ENCODE measurements around the gene EOLA2.
"Not testable (repeated sequence)": the region's sequence is repeated elsewhere in the genome, so short reads cannot be mapped to it uniquely, and the experiment has no call there.

Gene EOLA2

DNA sequence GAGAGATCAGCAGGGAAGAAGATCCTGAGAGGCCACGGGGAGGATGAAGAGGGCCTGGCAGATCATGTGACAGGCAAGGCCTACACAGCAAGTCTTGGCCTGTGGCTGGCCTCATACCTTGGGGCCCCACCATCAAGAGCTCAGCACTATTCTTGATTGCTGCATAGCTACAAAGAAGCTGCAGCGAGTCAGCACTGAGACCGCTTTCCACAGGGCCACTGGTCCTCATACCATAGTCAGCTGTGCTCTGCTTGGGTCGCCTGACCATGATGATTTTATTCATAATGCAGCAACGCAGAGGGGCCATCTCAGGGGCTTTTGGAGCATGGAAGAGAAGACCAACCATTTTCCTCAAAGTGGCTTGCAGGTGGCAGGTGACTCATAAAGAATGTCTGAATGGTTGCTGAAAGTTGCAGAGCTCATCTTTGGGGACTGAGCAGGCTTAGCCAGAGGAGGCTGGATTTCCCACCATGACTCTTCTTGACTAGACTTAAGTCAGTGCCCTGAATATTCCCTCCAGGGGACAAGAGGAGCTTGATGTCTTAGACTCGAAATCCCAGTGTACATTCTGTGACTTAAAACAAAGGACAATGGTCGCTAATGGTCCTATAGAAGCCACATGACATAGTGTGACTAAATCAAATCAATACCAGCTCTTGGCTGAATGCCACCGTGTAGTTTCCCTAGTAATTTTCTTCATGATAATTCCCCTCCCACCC, 10.9 kb downstream of the EOLA2 start:
- DNase-seq (ENCODE audit: low spot score in 2 of 2); in situ Hi-C loops (cut with MboI; ENCODE audit: low sequenced_read_pairs): not testable (repeated sequence)

DNA sequence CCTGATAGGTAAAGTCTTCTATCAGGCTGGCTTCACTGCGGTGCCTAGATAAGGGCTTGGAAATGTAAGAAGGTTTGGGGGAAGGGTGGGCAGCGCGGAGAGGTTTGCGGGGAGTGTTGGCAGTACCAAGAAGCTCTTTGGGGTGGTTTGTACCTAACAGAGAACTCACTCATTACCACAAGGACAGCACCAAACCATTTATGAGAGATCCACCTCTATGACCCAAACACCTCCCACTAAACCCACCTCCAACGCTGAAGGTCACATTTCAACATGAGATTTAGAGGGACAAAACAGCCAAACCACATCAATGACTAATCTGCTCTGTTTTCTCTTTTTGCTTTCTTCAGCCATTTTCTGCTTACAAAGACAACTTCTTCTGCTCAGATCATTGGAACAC, 13.9 kb downstream of the EOLA2 start:
- in situ Hi-C loops (cut with MboI; ENCODE audit: low sequenced_read_pairs); DNase-seq (ENCODE audit: low spot score in 2 of 2); H3K27me3 ChIP-seq (ENCODE audit: low read depth); H3K4me3 ChIP-seq; H3K36me3 ChIP-seq (replicated peaks); H3K9me3 ChIP-seq; H3K4me1 ChIP-seq: not testable (repeated sequence)

More for the DNA sequence above, 10.9 kb downstream of the EOLA2 start:
- H3K4me3 ChIP-seq; H3K36me3 ChIP-seq (replicated peaks); H3K9me3 ChIP-seq; H3K27me3 ChIP-seq (ENCODE audit: low read depth); H3K4me1 ChIP-seq: not testable (repeated sequence)

DNA sequence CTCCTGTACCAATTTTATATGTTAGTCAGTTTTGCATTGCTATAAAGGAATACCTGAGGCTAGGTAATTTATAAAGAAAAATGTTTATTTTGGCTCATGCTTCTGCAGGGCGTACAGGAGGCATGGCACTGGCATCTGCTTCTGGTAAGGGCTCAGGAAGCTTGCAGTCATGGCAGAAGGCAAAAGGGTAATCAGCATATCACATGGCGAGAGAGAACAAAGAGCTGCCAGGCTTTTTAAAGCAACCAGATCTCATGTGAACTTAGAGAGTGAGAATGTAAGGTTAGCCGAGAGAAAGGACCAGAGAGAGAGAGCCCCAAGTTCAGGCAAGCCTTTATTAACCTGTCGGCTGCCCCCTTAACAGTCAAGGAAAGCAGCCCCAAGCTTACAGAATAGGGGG, 14.5 kb downstream of the EOLA2 start:
- in situ Hi-C loops (cut with MboI; ENCODE audit: low sequenced_read_pairs); H3K4me3 ChIP-seq; DNase-seq (ENCODE audit: low spot score in 2 of 2); H3K9me3 ChIP-seq; H3K4me1 ChIP-seq; H3K36me3 ChIP-seq (replicated peaks); H3K27me3 ChIP-seq (ENCODE audit: low read depth): not testable (repeated sequence)

DNA sequence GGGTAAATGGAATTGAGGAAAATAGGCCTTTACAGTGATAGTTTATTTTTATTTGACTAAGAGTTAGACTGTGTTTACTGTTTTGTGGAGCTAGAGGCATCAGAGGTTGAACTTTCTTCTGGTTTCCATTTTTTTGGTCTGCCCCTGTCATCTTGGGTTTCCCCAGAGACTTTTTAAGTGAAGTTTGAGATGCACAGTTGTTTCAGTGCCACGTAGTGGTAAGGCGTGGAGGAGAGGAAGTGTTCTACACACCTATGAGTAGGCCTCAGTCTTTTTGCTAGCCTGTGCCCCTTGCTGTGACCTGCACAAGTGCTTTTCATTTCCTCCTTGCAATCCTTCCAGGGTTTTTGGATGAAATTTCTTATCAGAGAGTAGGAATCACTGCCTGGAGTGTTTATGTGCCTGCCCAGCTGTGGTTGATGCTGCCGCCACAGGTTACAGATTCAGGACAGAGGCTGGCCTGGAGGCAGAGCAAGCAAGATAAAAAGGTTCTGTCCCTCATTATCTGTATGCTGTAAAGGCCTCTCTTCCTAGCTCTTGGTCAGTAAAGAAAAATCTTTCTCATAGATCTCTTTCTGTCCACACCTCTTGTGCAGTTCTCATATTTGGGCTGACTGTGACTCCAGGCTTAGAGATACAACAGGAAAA, 21.4 kb downstream of the EOLA2 start:
- in situ Hi-C loops (cut with MboI; ENCODE audit: low sequenced_read_pairs): no loop called here
- no peaks in the 10 kb centered on the region for H3K27me3 ChIP-seq (ENCODE audit: low read depth)
- DNase-seq (ENCODE audit: low spot score in 2 of 2): no peak
- H3K4me3 ChIP-seq: no peak overlapping the region
- peaks cover 7% of the 10 kb centered on the region; the same call in 1 of the 2 replicates for H3K4me1 ChIP-seq
- H3K9me3 ChIP-seq: no peaks in the 10 kb centered on the region
- H3K36me3 ChIP-seq (replicated peaks): no peaks in the 10 kb centered on the region

DNA sequence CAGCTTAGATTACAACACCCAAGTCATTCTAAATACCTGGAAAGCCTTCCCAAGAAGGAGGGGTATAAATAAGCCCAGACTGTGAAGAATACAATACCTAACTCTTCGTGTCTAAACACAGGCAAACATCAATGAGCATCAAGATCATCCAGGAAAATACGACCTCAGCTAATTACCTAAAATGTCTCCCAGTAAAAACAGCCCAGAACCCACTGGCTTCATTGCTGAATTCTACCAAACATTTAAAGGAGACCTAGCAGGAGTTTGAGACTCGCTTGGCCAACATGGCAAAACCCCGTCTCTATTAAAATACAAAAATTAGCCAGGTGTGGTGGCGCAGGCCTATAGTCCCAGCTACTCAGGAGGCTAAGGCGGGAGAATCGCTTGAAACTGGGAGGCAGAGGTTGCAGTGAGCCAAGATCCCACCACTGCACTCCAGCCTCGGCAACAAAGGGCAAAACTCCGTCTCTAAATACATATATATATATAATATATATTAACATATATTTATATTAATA, 28.1 kb downstream of the EOLA2 start:
- Histone ChIP-seq H3K4me1 (no peaks in the 10 kb centered on the region), H3K27me3 (ENCODE audit: low read depth) (no peaks in the 10 kb centered on the region), H3K4me3 (no peak overlapping the region), H3K36me3 (replicated peaks) (no peaks in the 10 kb centered on the region), H3K9me3 (no peaks in the 10 kb centered on the region)
- DNase-seq (ENCODE audit: low spot score in 2 of 2): peak in 1 of 2 experiments; percentile 27
- in situ Hi-C loops (cut with MboI; ENCODE audit: low sequenced_read_pairs): no loop called here

DNA sequence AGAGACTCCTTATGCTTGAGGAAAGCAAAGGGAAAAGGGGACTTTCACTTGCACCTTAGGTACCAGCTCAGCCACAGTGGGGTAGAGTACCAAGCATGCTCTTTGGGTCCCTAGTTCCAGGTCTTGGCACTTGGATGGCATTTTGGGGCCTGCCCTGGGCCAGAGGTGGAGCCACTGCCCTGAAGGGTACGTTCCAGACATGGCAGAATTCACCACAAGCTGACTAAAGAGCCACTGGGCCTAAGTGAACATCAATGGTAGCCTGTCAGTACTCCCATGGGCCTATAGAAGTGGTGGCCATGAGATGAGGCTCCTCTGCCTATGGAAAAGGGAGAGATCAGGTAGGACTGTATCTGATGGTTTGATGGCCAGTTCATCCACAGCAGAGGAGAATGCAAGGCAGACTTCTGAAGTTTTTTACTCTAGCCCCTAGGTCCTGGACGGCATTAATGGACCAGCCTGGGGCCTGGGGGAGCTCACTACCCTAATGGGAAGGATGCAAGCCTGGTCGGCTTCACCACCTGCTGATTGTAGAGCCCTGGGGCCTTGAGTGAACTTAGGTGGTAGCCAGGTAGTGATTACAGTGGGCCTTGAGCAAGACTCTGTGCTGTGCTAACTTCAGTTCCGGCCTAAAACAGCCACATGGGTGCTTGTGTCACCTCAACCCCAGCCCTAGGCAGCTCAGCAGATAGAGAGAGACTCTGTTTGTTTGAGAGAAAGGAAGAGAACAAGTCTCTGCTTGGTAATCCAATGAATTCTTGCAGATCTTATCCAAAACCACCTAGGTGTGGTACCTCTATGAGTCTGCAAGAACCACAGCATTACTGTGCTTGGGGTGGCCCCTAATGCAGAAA, 28.7 kb downstream of the EOLA2 start:
- in situ Hi-C loops (cut with MboI; ENCODE audit: low sequenced_read_pairs): no loop called here
- Histone ChIP-seq H3K4me1 (no peaks in the 10 kb centered on the region), H3K27me3 (ENCODE audit: low read depth) (no peaks in the 10 kb centered on the region), H3K36me3 (replicated peaks) (no peaks in the 10 kb centered on the region), H3K4me3 (no peak overlapping the region), H3K9me3 (no peaks in the 10 kb centered on the region)
- DNase-seq (ENCODE audit: low spot score in 2 of 2): no peak

DNA sequence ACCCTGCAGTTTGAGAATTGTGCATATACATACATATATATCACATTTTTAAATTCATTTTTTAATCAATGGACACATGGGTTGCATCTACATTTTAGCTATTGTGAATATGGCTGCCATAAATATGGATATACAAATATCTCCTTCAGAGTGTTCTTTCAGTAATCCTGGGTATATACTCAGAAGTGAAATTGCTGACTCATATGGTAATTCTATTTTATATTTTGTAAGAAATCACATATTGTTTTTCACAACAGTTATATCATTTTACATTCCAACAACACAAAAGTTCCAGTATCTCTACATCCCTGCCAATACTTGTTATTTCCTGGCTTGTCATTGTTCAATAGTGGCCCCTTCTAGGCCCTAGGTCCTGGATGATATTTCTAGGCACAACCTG, 29.6 kb downstream of the EOLA2 start:
- Histone ChIP-seq H3K36me3 (replicated peaks) (no peaks in the 10 kb centered on the region), H3K4me3 (no peak overlapping the region), H3K27me3 (ENCODE audit: low read depth) (no peaks in the 10 kb centered on the region), H3K4me1 (no peaks in the 10 kb centered on the region), H3K9me3 (no peaks in the 10 kb centered on the region)
- in situ Hi-C loops (cut with MboI; ENCODE audit: low sequenced_read_pairs): no loop called here
- DNase-seq (ENCODE audit: low spot score in 2 of 2): no peak

DNA sequence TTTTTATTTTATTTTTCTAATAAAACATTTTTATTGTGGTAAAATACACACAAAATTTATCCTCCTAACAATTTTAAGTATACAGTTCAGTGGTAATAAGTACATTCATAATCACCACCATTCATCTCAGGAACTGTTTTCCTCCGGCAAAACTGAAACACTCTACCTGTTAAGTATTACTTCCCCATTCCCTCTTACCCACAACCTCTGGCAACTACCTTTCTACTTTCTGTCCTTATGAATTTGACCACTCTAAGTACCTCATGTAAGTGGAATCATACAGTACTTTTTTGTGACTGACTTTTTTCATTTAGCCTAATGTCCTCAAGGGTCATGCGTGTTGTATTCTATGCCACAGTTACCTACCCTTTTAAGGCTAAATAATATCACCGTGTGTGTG, 30.0 kb downstream of the EOLA2 start:
- Histone ChIP-seq H3K9me3 (no peaks in the 10 kb centered on the region), H3K4me3 (no peak overlapping the region), H3K36me3 (replicated peaks) (no peaks in the 10 kb centered on the region), H3K27me3 (ENCODE audit: low read depth) (no peaks in the 10 kb centered on the region), H3K4me1 (no peaks in the 10 kb centered on the region)
- in situ Hi-C loops (cut with MboI; ENCODE audit: low sequenced_read_pairs): no loop called here
- no peak for DNase-seq (ENCODE audit: low spot score in 2 of 2)

DNA sequence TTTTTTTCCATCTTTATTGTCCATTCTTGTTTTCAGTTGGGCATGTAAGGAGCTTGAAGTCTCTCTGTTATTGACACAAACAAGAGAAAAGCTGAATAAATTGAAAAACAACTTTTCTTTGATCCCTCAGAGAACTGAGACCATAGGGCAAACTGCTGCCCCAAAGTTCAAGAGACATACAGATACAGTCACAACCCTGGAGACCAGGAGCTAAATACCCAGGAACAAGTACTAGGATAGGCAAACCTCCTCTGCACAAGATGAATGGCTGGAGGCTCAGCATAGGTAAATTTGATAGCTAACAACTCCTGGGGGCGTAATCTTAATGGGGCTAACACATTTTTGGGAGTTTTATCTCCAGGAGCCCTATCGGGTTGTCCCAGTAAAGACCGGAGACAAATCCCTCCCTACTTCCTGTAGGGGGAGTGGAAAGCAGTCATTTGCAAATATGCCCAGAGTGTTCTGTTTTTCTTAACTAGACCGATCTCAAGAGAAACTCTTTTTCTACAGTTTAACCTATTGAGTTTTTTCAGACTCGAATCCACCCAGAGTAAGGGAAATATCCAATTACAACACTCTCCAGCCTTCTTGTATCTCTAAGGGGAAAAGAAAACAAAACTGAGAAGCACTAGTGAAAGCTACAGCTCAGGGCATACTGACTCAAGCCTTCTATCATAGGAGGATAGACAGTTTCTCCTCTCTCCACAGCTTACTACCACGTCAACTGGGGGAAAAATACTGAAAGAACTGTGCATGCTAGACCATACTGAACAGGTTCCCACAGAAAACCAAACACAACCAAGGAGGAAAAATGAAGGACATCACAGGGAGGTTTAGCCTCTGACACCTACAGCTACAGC, 34.2 kb downstream of the EOLA2 start:
- in situ Hi-C loops (cut with MboI; ENCODE audit: low sequenced_read_pairs): no loop called here
- no peak overlapping the region for H3K4me3 ChIP-seq
- H3K27me3 ChIP-seq (ENCODE audit: low read depth): no peaks in the 10 kb centered on the region
- H3K9me3 ChIP-seq: no peaks in the 10 kb centered on the region
- peak in 1 of 2 experiments; percentile 36 for DNase-seq (ENCODE audit: low spot score in 2 of 2)
- no peaks in the 10 kb centered on the region for H3K36me3 ChIP-seq (replicated peaks)
- H3K4me1 ChIP-seq: no peaks in the 10 kb centered on the region

DNA sequence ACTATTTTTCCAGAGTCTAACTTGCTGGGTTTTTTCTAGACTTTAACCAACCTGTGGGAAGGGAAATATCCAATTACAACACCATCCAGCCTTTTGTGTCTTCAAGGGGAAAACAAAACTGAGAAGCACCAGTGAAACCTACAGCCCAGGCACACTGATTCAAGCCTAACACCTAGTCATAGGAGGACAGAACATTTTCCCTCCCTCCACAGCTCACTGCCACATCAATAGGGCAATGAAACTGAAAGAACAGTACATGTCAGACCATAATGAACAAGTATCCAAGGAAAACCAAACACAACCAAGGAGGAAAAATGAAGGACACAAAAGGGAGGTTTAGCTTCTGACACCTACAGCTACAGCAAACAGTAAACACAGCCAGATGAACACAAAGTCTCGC, 39.7 kb downstream of the EOLA2 start:
- DNase-seq (ENCODE audit: low spot score in 2 of 2): no peak
- H3K4me3 ChIP-seq: no peak overlapping the region
- in situ Hi-C loops (cut with MboI; ENCODE audit: low sequenced_read_pairs): no loop called here
- H3K27me3 ChIP-seq (ENCODE audit: low read depth): no peaks in the 10 kb centered on the region
- peaks cover 9% of the 10 kb centered on the region for H3K4me1 ChIP-seq
- H3K36me3 ChIP-seq (replicated peaks): no peaks in the 10 kb centered on the region
- no peaks in the 10 kb centered on the region for H3K9me3 ChIP-seq

DNA sequence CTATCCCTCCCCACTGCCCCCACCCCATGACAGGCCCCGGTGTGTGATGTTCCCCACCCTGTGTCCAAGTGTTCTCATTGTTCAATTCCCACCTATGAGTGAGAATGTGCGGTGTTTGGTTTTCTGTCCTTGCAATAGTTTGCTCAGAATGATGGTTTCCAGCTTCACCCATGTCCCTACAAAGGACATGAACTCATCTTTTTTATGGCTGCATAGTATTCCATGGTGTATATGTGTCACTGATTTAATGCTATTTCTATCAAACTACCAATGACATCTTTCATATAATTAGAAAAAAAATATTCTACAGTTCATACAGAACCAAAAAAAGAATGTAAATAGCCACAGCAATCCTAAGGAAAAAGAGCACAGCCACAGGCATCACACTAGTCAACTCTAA, 47.5 kb downstream of the EOLA2 start:
- H3K4me1 ChIP-seq: peaks cover 13% of the 10 kb centered on the region
- H3K4me3 ChIP-seq; H3K36me3 ChIP-seq (replicated peaks); H3K9me3 ChIP-seq; DNase-seq (ENCODE audit: low spot score in 2 of 2); H3K27me3 ChIP-seq (ENCODE audit: low read depth); in situ Hi-C loops (cut with MboI; ENCODE audit: low sequenced_read_pairs): not testable (repeated sequence)

Data from HAP-1 (cell line).